Measurements from ENCODE around the gene ALDOB. TPM values are rescaled to one million over a fixed set of nuclear protein-coding genes. Genes with fewer than 3 reads are reported as not detected.
A peak's percentile ranks its signal among the peaks of the same experiment; 100 is the strongest.

Gene ALDOB
- polyA plus RNA-seq, 2 of the 4 experiments (the other 2 are of a cell fraction), result not detected

GRCh38 chr9:101403516-101404285 lies 31.9 kb downstream of the ALDOB start:
- H3K4me3 ChIP-seq, result no peak overlapping the region
- FAIRE-seq, result peak; percentile 32
- no peak for TF ChIP-seq ZNF302 (CRISPR knock-in tag; IDR thresholded peaks at IDR 0.05)
- 0 out of 2 replicates have a peak, but pooled peaks have one; percentile 31 for TF ChIP-seq NFE2L2 (conservative IDR thresholded peaks at IDR 0.05; ENCODE audit: low read length)
- ATAC-seq, result no peak
- 86% methylated on average over 9 of the region's 9 CpGs for WGBS (ENCODE audit: missing lambda C conversion rate)
- CTCF ChIA-PET, result interaction anchor here (1.0 to 2.8 kb wide), 2 partner anchors 45 to 87 kb away, joined by 3 to 10 read pairs; no protein-coding TSS in a partner anchor
- H3K4me1 ChIP-seq, result peaks cover 5% of the 10 kb centered on the region; the same call in 1 of the 3 replicates
- no peak overlapping the region for H3K27ac ChIP-seq
- H3K4me2 ChIP-seq, result no peak overlapping the region
- H3K9me3 ChIP-seq, result peaks cover 89% of the 10 kb centered on the region
- POLR2A ChIA-PET, result no interaction called here
- no peak for DNase-seq (ENCODE audit: low read depth in 1 of 2, low spot score in 1 of 2)

- 79% methylated on average over 5 of the region's 5 CpGs for WGBS (ENCODE audit: missing lambda C conversion rate)
- FAIRE-seq (no peak), DNase-seq (ENCODE audit: low read depth in 1 of 2, low spot score in 1 of 2) (no peak), ATAC-seq (no peak)
- Histone ChIP-seq H3K4me2 (peak overlapping the region; percentile 94), H3K4me1 (peaks cover 10% of the 10 kb centered on the region; the same call in 1 of the 3 replicates), H3K9me3 (peaks cover 64% of the 10 kb centered on the region), H3K27ac (peak overlapping the region in 1 of 2 experiments; percentile 80; a peak in 1 of 6 replicates), H3K4me3 (no peak overlapping the region; the same call in 2 of the 3 replicates)
- TF ChIP-seq NR3C1 (IDR thresholded peaks at IDR 0.05) (no peak), BHLHE40 (IDR thresholded peaks at IDR 0.05; ENCODE audit: low read depth, low read length) (no peak), JUNB (IDR thresholded peaks at IDR 0.05) (no peak), CTCF (IDR thresholded peaks at IDR 0.05) (no peak), USF2 (IDR thresholded peaks at IDR 0.05) (no peak), HOXB5 (CRISPR knock-in tag; IDR thresholded peaks at IDR 0.05) (no peak)
- ChIA-PET CTCF (interaction anchor here (0.6 to 1.4 kb wide), 3 partner anchors 13 to 49 kb away, joined by 3 read pairs; no protein-coding TSS in a partner anchor), POLR2A (no interaction called here)
Measured at GRCh38 chr9:101400120-101400519, 35.5 kb downstream of the ALDOB start.

- H3K4me3 ChIP-seq, result peak overlapping the region; percentile 56
- CTCF ChIA-PET, result interaction anchor here (1.1 to 1.4 kb wide), 3 partner anchors 45 to 131 kb away, joined by 3 to 4 read pairs (median 3); no protein-coding TSS in a partner anchor
- FAIRE-seq (no peak), ATAC-seq (no peak), DNase-seq (ENCODE audit: low read depth in 1 of 2, low spot score in 1 of 2) (no peak)
- POLR2A ChIA-PET, result no interaction called here
- no peak for TF ChIP-seq CHD2 (IDR thresholded peaks at IDR 0.05; ENCODE audit: low read length, partially characterized antibody)
- no peak for TF ChIP-seq JUN (IDR thresholded peaks at IDR 0.05)
- no peak for TF ChIP-seq MYC (IDR thresholded peaks at IDR 0.05; ENCODE audit: borderline replicate concordance, low read length)
- TF ChIP-seq ZSCAN20 (CRISPR knock-in tag; IDR thresholded peaks at IDR 0.05), result no peak
- TF ChIP-seq E2F6 (IDR thresholded peaks at IDR 0.05; ENCODE audit: borderline replicate concordance, low read depth), result no peak
- TF ChIP-seq JUNB (IDR thresholded peaks at IDR 0.05), result no peak
- TF ChIP-seq ZC3H11A (IDR thresholded peaks at IDR 0.05), result no peak
- no peak for TF ChIP-seq RNF2 (IDR thresholded peaks at IDR 0.05; ENCODE audit: borderline replicate concordance, low read depth)
- TF ChIP-seq NPAS2 (CRISPR knock-in tag; IDR thresholded peaks at IDR 0.05; ENCODE audit: borderline replicate concordance), result no peak
- TF ChIP-seq ZNF302 (CRISPR knock-in tag; IDR thresholded peaks at IDR 0.05), result no peak
- no peak for TF ChIP-seq EHMT2 (IDR thresholded peaks at IDR 0.05; ENCODE audit: low read depth)
- TF ChIP-seq RARB (CRISPR knock-in tag; IDR thresholded peaks at IDR 0.05), result no peak
- TF ChIP-seq HEYL (CRISPR knock-in tag; IDR thresholded peaks at IDR 0.05), result no peak
- no peak for TF ChIP-seq CBX2 (IDR thresholded peaks at IDR 0.05; ENCODE audit: borderline replicate concordance, low read depth)
- no peak for TF ChIP-seq KDM5A (IDR thresholded peaks at IDR 0.05)
- no peak for TF ChIP-seq MAX (IDR thresholded peaks at IDR 0.05)
- H3K9me3 ChIP-seq, result peaks cover 63% of the 10 kb centered on the region
- WGBS (ENCODE audit: missing lambda C conversion rate), result 75% methylated on average over 2 of the region's 2 CpGs
- peaks cover 10% of the 10 kb centered on the region; the same call in 1 of the 3 replicates for H3K4me1 ChIP-seq
- peak overlapping the region; percentile 94 for H3K4me2 ChIP-seq
- peak overlapping the region; percentile 80 to 95 for H3K27ac ChIP-seq
Measured at GRCh38 chr9:101399643-101399970, 36.0 kb downstream of the ALDOB start.

All from A549 (cell line).